GM23338 (cell line): ENCODE data around the gene BTBD9.

ENCODE experiments used
- CREB1 ChIP-seq: fragments of 250-450 bp; sonication (Bioruptor Pico); IDR thresholded peaks from 2 replicates; pipeline ENCODE4 v1.5.0; 2020; ENCODE audit warnings: low read depth, mild to moderate bottlenecking, moderate library complexity
- CTCF ChIP-seq, 2 experiments: fragments of 200-600 bp in 1 of 2; sonication (generic) in 1 of 2; conservative IDR thresholded peaks; 2 replicates each; pipeline versions ENCODE4 v1.5.1 to v1.6.1; 2016 to 2017; ENCODE audit warnings: antibody characterized with exemption in 2 of 2, low read depth in 2 of 2, mild to moderate bottlenecking in 2 of 2, moderate library complexity in 1 of 2
- EZH2 ChIP-seq: fragments of 200-600 bp; sonication (generic); IDR thresholded peaks from one replicate; pipeline ENCODE4 v1.8.0; 2017; ENCODE audit warnings: antibody characterized with exemption, mild to moderate bottlenecking, low read depth; ENCODE audit not compliant: unreplicated experiment
- EZH2phosphoT487 ChIP-seq: fragments of 200-600 bp; sonication (generic); IDR thresholded peaks from one replicate; pipeline ENCODE4 v1.8.1; 2018; ENCODE audit warnings: antibody characterized with exemption; ENCODE audit not compliant: unreplicated experiment
- JUNB ChIP-seq: IDR thresholded peaks from one replicate; pipeline ENCODE4 v1.6.1; 2016; ENCODE audit warnings: antibody characterized with exemption; ENCODE audit not compliant: unreplicated experiment
- NANOG ChIP-seq: IDR thresholded peaks from 2 replicates; pipeline ENCODE4 v1.6.1; 2016; ENCODE audit warnings: antibody characterized with exemption, borderline replicate concordance
- POLR2AphosphoS5 ChIP-seq: IDR thresholded peaks from 2 replicates; pipeline ENCODE4 v1.6.1; 2016; ENCODE audit warnings: antibody characterized with exemption, low read depth
- STAT1 ChIP-seq: IDR thresholded peaks from one replicate; pipeline ENCODE4 v1.6.1; 2016; ENCODE audit warnings: antibody characterized with exemption; ENCODE audit not compliant: unreplicated experiment
- TF ChIP-seq, protein P1 (sequence below): IDR thresholded peaks from 2 replicates; pipeline ENCODE4 v1.6.1; 2016; ENCODE audit warnings: antibody characterized with exemption
- TF ChIP-seq, protein P2 (sequence below): IDR thresholded peaks from one replicate; pipeline ENCODE4 v1.6.1; 2018; ENCODE audit warnings: antibody characterized with exemption; ENCODE audit not compliant: unreplicated experiment

- no peak for TF ChIP-seq CTCF (conservative IDR thresholded peaks at IDR 0.05; ENCODE audit: low read depth in 2 of 2)
- no peak for TF ChIP-seq STAT1
- TF ChIP-seq POLR2AphosphoS5 = no peak
- TF ChIP-seq JUNB = no peak
- no peak for TF ChIP-seq EZH2
- TF ChIP-seq, protein P1, sequence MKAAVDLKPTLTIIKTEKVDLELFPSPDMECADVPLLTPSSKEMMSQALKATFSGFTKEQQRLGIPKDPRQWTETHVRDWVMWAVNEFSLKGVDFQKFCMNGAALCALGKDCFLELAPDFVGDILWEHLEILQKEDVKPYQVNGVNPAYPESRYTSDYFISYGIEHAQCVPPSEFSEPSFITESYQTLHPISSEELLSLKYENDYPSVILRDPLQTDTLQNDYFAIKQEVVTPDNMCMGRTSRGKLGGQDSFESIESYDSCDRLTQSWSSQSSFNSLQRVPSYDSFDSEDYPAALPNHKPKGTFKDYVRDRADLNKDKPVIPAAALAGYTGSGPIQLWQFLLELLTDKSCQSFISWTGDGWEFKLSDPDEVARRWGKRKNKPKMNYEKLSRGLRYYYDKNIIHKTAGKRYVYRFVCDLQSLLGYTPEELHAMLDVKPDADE = no peak
- no peak for TF ChIP-seq EZH2phosphoT487
- TF ChIP-seq CREB1 (CRISPR knock-in tag) = no peak
- TF ChIP-seq, protein P2, sequence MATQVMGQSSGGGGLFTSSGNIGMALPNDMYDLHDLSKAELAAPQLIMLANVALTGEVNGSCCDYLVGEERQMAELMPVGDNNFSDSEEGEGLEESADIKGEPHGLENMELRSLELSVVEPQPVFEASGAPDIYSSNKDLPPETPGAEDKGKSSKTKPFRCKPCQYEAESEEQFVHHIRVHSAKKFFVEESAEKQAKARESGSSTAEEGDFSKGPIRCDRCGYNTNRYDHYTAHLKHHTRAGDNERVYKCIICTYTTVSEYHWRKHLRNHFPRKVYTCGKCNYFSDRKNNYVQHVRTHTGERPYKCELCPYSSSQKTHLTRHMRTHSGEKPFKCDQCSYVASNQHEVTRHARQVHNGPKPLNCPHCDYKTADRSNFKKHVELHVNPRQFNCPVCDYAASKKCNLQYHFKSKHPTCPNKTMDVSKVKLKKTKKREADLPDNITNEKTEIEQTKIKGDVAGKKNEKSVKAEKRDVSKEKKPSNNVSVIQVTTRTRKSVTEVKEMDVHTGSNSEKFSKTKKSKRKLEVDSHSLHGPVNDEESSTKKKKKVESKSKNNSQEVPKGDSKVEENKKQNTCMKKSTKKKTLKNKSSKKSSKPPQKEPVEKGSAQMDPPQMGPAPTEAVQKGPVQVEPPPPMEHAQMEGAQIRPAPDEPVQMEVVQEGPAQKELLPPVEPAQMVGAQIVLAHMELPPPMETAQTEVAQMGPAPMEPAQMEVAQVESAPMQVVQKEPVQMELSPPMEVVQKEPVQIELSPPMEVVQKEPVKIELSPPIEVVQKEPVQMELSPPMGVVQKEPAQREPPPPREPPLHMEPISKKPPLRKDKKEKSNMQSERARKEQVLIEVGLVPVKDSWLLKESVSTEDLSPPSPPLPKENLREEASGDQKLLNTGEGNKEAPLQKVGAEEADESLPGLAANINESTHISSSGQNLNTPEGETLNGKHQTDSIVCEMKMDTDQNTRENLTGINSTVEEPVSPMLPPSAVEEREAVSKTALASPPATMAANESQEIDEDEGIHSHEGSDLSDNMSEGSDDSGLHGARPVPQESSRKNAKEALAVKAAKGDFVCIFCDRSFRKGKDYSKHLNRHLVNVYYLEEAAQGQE = no peak
- no peak for TF ChIP-seq NANOG
These were observed 366.4 kb downstream of the BTBD9 start for GRCh38 chr6:38273325-38273724.
